Measurements from ENCODE around the gene CCT3. TPM values are rescaled to one million over a fixed set of nuclear protein-coding genes. Genes with fewer than 3 reads are reported as not detected.

CCT3 gene
- total RNA-seq, 4 donors from 2014 or later, result 149 to 258 (median 226) TPM

- no peaks in the 10 kb centered on the region for H3K27me3 ChIP-seq
- TF ChIP-seq POLR2A (IDR thresholded peaks at IDR 0.05) (no peak), CTCF (IDR thresholded peaks at IDR 0.05) (no peak)
- H3K4me1 ChIP-seq, result peaks cover under 1 to 21% (median 1%) of the 10 kb centered on the region in 3 donors
- intact Hi-C loops (cut with DNase I), result no loop called here
- no peak overlapping the region for H3K27ac ChIP-seq
- 70 to 89% methylated on average over 3 to 4 of the region's 4 CpGs for WGBS, 2 donors
- H3K4me3 ChIP-seq, result no peak overlapping the region
- no peak for DNase-seq
- peaks cover 47 to 100% (median 82%) of the 10 kb centered on the region in 3 donors for H3K36me3 ChIP-seq
- H3K9me3 ChIP-seq, result no peaks in the 10 kb centered on the region
Measured at GRCh38 chr1:156268336-156268735, 69.8 kb downstream of the CCT3 start.

GRCh38 chr1:156266051-156266450 lies 72.0 kb downstream of the CCT3 start:
- intact Hi-C loops (cut with DNase I), result no loop called here
- H3K4me3 ChIP-seq, result no peak overlapping the region
- no peak overlapping the region for H3K27ac ChIP-seq
- H3K9me3 ChIP-seq, result no peaks in the 10 kb centered on the region
- DNase-seq, result no peak
- peaks cover 43 to 100% (median 80%) of the 10 kb centered on the region in 3 donors for H3K36me3 ChIP-seq
- WGBS, 2 donors, result 83 to 85% methylated on average over 10 of the region's 13 CpGs
- no peaks in the 10 kb centered on the region for H3K27me3 ChIP-seq
- TF ChIP-seq POLR2A (IDR thresholded peaks at IDR 0.05) (no peak), CTCF (IDR thresholded peaks at IDR 0.05) (no peak)
- peaks cover 4 to 34% (median 10%) of the 10 kb centered on the region in 3 donors for H3K4me1 ChIP-seq

GRCh38 chr1:156263288-156263655 lies 74.8 kb downstream of the CCT3 start:
- WGBS, 2 donors, result 80 to 83% methylated on average over 6 to 9 of the region's 9 CpGs
- Histone ChIP-seq H3K4me3 (no peak overlapping the region), H3K36me3 (peaks cover 69 to 100% (median 88%) of the 10 kb centered on the region in 3 donors), H3K4me1 (peaks cover 4 to 30% (median 10%) of the 10 kb centered on the region in 3 donors), H3K9me3 (no peaks in the 10 kb centered on the region), H3K27me3 (no peaks in the 10 kb centered on the region), H3K27ac (peak overlapping the region; percentile 50 to 84 (median 66))
- DNase-seq, result no peak
- intact Hi-C loops (cut with DNase I), result no loop called here
- TF ChIP-seq CTCF (IDR thresholded peaks at IDR 0.05) (no peak), POLR2A (IDR thresholded peaks at IDR 0.05) (no peak)

- Histone ChIP-seq H3K4me1 (peaks cover 4 to 30% (median 10%) of the 10 kb centered on the region in 3 donors), H3K27me3 (no peaks in the 10 kb centered on the region), H3K27ac (peak overlapping the region; percentile 50 to 84 (median 66)), H3K36me3 (peaks cover 69 to 100% (median 90%) of the 10 kb centered on the region in 3 donors), H3K9me3 (no peaks in the 10 kb centered on the region), H3K4me3 (no peak overlapping the region)
- intact Hi-C loops (cut with DNase I), result no loop called here
- no peak for TF ChIP-seq CTCF (IDR thresholded peaks at IDR 0.05)
- no peak for TF ChIP-seq POLR2A (IDR thresholded peaks at IDR 0.05)
- DNase-seq, result no peak
- WGBS, 2 donors, result 26 to 53% methylated on average over 7 to 9 of the region's 9 CpGs
Measured at GRCh38 chr1:156262461-156263287, 75.4 kb downstream of the CCT3 start.

- intact Hi-C loops (cut with DNase I), result no loop called here
- Histone ChIP-seq H3K27ac (no peak overlapping the region), H3K9me3 (no peaks in the 10 kb centered on the region), H3K4me1 (peaks cover 4 to 30% (median 10%) of the 10 kb centered on the region in 3 donors), H3K4me3 (no peak overlapping the region), H3K27me3 (no peaks in the 10 kb centered on the region), H3K36me3 (peaks cover 53 to 100% (median 83%) of the 10 kb centered on the region in 3 donors)
- TF ChIP-seq POLR2A (IDR thresholded peaks at IDR 0.05) (no peak), CTCF (IDR thresholded peaks at IDR 0.05) (no peak)
- DNase-seq, result no peak
- WGBS, 2 donors, result 59 to 75% methylated on average over 1 of the region's 2 CpGs
Measured at GRCh38 chr1:156260896-156261295, 77.2 kb downstream of the CCT3 start.

All from esophagus squamous epithelium (tissue), 5 donors.